ENCODE results near the gene PTPRR.
A peak's percentile ranks its signal among the peaks of the same experiment; 100 is the strongest.

PTPRR gene

DNA sequence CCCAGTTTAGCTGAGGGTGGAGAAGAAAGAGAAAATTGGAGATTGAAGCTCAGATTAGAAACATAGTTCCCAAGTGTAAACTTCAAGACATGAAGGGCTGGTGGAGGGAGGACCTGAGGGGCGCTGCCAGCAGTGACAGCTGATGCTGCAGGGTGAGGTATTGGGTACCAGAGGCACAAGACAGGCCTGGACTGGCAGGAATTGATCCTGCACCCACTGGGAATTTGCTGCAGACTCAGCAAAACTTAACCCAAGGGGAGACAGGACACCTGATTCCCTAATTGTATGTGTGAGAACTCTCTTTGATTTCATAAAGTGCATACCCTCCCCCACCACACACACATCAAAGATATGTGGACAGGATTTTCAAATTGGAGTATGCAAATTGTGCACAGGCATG, 11.6 kb downstream of the PTPRR start:
- no peak for DNase-seq

DNA sequence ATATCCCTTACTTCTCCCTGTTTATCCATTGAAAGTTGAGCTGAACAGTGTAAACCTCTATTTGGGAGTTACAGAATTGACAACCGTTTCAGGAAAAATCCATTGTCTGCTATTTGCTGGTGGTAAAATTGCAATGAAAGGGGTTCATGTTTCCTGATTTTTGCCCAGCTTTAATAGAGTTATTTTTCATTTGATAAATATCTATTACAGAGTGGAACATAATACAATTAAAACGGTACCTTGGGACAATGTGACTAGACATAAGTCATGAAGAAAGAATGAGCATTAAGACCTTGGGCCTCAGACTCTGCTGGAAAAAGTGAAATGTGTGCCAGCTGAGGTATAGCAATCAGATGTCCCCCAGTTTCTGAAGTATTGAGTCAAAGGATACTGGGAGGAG, 13.1 kb downstream of the PTPRR start:
- DNase-seq = no peak

DNA sequence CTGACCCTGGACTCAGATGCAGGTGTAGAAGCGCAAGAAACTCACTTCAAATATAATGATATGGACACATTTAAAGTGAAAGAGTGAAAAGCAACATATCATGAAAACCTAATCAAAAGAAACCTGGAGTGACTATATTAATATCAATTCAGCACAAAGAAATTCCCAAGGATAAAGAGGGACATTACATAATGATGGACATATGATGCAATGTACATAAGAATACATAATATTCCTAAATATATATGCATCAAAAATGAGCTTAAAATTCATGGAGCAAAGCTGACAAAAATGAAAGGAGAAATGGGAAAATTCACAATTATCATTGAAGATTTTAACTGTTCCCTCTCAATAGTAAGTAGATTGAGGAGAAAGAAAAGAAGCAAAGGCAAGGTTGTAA, 24.6 kb downstream of the PTPRR start:
- no peak for DNase-seq

DNA sequence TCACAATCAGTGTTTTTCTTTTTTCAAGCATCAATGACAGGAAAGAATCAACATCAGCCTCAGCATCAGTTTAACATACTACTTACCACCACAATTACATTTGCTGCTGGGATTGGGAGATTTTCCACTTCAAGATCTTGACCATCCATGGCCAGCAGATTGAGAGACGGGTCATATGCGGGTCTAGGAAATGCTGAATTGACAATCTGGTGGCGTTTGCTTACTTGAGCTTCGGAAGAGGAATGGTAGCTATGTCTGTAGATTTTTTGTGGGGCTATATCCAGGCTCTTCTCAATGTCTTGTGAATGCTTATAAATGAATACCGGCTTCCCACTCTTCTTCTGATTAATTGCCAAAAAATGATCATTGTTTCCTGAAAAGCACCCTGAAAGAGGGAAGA, 27.9 kb downstream of the PTPRR start:
- no peak for DNase-seq

DNA sequence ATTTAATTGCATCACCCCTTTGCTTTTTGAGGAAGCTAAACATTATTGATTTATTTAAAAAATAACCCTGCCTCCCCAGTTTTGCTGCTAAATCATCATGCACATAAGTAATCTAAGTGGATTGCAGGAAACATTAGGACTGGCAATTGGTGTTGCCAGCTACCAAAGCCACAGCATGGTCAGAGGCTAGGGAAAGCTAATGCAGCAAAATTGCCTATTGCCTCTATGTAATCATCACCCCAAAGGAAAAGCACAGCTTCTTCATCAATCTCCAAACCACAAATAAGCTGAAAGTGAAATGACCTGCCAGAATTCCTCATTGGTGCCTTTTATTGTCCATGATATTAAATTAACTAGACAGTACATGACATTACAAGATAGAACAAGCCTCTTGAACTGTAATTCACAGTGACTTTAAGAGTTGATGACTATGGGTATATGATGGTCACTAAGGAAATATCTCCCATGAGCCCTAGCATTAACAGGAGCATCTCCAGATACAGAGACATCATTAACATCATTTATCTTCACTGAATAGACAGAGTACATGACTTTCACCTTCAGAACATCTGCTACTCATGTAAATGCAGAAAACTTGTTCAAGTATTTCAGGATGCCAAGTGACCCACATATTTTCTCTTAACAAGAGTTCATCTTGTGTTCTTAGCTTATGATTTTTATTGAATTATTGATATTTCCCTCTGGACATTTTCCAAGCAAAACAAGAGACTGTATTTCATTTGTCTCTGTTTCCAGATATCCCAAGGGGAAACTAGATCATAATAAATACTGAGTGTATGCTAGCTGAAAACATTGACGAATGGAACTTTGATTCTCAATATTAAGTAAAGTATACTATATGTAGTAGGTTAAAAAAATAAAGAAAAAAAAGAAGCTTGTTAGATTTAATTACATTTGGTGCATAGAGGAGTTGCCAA, 29.4 kb downstream of the PTPRR start:
- no peak for DNase-seq

DNA sequence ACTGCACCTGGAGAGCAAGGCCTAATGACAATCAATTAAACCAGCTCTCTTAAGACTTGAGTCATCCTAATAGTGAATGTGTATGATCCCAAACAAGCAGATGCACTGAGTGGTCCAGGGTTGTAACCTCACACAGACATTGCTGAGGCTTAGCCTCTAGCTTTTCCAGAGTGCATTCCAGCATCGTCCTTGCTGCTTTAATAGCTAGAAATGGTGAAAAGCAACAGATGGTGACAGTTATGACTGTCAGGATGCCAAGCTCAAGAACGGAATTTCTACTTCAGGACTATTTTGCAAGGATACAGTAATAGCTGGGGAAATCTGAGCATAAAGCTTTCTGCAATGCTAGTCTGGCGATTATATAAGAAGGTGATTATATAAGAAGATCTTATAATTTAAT, 34.6 kb downstream of the PTPRR start:
- no peak for DNase-seq

DNA sequence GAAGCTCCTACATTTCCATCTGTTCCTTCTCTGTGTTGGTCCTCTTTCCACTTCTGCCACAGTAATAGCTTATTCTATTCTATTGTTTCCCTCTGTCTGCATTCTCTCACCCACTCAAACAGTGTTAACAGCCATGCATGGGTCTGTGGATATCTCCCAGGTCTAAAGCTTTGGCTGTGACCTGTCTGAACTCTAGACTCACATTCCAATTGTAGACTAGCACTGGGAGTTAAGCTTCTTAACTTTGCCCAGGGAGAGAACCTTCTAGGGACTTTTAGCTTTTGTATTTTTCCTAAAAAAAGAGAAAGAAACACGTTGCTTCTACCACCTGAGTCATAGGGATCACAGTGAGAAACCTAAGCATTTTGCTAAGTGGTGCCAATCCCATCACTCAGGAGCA, 36.7 kb downstream of the PTPRR start:
- no peak for DNase-seq

DNA sequence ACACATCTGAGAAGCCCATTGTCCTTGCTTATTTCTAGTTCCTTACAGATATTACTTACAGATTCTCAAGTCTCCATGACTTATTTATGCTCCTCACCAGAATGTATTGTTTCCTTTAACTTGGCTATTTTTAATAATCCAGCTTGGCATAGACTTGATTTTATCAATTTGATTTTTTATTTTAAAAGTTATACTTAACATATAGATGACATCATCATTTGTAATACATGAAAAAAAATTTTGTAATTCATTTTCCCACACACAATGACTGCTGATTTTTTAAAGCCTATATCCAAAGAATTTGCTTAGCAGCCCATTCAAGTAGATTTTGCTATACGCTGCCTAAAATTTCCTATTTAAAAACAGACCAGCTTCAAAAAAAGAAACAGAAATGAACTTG, 39.8 kb downstream of the PTPRR start:
- no peak for DNase-seq

DNA sequence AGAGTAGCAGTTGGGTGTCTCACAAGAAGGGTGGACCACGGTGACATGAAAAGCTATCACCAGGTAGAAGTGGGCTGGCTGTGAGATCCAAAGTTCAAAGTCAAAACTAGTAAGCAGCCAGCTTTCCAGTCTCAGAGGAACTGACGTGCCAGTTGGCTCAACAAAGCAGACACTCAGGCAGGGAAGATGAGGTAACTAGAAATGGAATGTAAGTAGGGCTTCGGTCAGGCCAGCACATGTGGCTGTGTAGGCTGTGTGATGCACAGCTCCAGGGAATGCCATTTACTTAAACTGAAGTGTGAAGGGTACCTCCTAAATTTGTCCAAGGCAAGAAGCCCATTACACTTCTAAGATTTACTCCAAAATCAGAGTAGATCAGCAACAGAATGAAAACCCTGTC, 43.6 kb downstream of the PTPRR start:
- DNase-seq = peak; percentile 52

DNA sequence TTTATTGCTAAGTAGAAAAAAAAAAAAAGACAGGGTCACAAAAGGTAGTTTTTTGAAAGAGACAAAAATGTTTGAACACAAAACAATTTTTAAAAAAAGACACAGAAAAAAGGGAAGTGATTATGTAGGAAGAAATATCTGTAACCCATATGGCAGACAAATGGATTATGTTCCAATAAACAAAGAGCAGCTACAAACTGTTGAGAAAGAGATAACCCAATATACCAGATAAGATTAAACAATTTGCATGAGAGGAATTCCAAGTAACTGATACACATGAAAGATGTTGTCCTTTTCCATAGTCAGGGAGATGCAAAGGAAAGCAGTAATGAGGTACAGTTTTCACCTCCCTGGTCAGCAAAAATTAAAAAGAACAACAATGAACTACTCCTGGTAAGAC, 44.9 kb downstream of the PTPRR start:
- DNase-seq = no peak

DNA sequence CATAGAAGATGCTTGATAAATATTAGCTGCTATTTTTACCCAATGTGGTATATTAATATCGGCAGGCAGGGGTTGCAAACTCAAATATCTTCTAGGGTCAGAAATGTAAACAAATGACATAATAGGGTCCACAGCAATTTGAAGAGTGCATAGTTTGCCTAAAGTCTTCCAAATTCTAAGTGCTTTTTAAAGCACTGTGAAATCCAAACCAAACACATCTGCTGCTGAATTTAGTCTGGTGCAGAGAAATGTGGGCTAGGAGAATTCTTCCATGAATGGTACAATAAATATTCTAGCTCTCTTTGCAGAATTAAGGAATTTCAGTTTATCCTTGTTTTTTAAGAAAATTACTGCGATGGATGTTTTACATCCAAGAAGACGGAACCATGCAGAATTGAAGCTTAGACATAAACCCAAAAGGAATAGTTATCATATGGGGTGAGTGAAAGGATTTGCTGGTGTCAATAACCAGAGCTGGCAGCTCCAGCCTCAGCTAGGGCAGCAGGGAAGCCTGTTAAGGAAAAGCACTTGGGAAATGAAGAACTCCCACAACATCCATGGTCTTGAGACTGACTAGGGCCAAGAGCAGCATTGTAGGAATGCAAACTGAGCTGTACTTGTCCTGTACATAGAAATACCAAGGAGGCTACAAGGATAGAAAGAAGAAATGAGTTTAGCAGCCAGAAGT, 65.5 kb downstream of the PTPRR start:
- DNase-seq = no peak

DNA sequence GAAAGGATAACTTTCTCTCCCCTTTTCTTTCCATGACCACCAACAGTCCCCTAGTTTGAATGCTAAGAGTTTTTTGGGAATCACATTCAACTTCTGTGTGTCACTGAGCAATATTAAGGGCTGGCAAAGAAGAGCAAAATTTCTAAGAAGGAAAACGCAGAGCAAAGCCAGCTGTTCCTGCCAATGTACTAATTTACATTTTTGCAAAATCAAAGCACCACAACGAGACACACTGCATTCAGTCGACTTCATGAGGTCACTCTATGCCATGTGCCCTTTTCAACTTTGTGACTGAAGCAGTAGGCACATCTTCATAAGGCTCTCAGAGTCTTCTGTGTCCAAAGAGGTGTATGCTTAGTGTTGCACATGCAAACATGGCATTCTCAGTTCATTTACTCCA, 66.4 kb downstream of the PTPRR start:
- DNase-seq = peak; percentile 3

DNA sequence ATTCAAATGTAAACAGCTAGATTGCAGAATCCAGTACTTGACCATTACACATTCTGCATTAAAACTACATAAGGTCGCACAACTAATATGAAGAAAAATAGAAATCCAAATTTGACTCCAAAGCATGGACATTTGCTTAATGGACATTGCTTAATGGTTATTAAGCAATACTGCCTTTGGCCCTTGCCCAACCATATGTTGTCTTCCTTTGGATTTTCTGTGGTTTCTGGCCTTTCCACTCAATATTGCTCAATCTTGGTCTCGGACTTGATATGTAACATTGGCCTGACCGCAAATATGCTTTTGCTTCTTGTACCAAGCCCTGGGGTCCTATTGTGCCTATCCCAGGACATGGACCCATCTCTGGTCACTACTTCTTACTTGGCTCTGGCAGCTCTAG, 67.2 kb downstream of the PTPRR start:
- peak; percentile 89 for DNase-seq

DNA sequence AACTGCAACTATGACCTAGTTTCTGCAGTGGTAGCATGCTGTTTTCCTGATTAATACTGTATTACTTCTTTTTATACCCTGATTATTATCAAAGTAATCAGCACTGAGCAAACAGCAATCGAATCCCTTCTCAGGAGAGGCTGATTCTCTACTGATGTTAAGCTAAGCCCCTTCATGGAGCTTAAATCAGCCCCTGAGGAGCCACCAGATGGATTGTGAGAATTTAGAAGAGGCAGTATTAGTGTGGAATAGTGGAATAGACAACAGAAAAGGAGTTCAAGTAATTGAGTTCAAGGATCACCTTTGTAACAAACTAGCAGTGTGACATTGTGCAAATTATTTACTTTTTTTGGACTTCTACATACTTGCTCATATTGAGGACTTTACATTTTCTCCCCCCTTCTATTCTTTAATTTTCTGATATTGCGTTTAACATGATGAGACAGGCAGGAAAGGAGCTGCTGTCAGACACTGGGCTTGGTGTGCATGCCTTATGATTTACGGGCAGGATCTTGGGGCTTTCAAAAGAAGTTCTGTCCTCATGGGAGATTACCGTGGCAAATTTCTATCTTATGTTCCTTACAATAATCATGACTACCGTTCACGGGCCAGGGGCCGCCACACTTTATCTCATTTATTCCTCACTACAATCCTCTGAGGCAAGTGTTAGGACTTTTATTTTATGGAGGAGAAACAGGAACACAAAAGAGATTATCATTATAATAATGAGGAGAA, 68.0 kb downstream of the PTPRR start:
- no peak for DNase-seq

DNA sequence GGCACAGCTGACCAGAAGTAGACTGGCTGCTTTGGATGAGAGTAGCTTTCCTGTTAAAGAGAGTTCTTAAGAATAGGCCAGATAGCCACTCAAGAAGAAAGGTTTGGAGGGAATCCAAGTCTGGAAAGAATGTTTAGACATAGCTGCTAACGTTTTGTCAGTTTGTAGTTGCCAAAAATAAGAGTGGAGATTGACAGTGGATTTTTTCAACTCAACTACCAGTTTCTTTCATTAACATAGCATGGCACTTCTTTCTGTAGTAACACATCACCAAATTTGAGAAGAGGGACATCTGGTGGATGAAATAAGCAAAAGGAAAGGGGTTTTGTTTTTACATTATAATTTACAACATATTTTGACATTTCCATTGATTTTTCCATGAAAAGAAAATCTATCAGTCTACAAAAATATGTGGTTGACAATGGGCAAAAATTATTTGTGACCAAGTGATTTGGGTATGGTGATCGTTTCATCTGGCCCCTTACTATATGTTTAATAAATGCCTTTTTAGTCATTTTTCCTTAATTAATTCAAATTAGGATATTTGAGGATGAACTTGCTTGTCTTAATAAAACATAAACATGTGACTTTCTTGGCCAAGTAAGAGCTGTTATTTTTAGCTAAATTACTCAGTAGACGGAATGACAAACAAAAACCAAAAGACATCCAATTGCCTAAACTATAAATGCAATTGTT, 71.1 kb downstream of the PTPRR start:
- peak; percentile 32 for DNase-seq

DNA sequence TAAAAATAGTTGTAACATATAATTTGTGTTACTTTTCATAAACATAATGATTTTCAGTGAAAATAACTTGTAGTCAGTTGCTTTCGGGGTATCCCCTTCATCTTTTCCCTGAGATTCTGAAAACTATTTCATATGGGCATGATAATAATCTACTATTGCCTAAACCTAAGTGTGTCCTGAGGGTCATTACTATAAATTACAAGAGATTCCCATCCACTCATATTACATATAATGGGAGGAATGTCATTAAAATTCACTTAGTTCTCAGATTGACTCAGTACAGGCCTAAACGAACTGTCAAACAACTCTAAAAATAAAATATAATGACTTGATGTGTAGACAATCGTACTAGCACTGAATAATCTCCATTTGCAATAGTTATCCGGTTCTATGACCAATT, 72.7 kb downstream of the PTPRR start:
- DNase-seq = no peak

DNA sequence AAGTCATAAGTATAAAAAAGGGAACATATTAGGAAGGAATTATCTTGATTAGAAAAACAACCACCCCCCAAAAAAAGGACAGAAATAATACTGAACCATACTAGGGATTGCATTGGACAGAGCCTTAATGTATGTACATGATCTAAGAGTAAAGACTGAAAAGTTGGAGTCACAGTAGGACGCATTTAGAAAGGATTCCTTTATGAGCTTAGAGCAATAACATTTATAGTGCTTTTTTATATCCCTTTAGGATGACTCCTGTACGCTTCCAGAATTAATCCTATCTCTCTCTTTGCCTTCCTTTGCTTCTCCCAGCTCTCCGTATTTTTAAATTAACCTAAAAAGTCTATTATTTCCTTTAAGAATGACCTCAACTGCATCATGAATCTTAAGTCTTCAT, 75.3 kb downstream of the PTPRR start:
- DNase-seq = no peak

DNA sequence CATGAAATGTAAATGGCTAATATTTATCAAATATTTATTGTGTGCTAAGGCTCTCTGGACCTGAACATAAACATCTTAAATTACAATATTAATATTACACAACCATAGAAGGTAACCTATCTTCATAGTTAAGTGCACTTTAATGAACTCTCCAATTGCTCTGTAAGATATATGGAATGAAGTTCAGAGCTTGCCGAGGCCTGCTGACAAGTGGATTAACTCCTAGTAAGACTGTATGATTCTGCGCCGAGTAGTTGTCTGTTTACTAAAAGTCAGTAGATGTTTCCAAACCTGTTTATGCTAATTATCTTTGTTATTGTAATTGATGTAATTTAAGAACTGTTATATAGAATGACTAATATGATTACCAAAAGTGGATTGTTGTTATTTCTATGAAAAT, 77.2 kb downstream of the PTPRR start:
- no peak for DNase-seq

DNA sequence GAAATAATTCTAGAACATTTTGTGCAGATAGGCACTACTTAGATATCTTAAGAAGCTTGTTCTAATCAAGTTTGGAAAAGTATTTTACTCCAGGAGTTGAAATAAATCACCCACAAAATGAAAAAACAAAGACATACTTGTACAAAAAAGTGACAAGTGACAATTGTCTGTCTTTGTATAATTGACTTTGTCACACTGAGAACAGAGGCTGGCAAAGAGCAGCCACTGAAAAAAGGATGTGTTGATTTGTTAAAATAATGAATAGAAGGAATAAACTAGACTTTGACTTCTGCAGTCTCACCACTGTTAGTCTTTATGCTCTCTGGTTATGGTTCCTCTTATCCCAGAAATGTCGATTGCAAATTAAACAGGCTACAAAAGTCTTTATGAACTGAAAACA, 77.6 kb downstream of the PTPRR start:
- DNase-seq = no peak

DNA sequence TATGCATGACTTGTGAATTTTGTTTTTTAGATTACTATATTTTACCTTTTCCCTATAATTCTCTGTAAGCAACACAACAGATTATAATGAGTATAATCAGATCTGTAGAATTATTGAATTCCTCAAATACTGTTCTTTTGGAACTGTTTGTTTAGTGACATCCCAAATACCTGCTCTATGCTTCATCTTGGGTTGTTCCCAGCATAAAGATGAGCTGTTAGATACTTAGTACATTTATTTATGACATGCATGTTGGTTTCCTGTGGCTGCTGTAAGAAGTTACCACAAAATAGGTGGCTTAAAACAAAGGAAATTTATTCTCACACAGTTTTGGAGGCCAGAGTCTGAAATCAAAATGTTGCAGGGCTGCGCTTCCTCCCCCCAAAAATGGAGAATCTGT, 78.4 kb downstream of the PTPRR start:
- DNase-seq = peak; percentile 34

DNA sequence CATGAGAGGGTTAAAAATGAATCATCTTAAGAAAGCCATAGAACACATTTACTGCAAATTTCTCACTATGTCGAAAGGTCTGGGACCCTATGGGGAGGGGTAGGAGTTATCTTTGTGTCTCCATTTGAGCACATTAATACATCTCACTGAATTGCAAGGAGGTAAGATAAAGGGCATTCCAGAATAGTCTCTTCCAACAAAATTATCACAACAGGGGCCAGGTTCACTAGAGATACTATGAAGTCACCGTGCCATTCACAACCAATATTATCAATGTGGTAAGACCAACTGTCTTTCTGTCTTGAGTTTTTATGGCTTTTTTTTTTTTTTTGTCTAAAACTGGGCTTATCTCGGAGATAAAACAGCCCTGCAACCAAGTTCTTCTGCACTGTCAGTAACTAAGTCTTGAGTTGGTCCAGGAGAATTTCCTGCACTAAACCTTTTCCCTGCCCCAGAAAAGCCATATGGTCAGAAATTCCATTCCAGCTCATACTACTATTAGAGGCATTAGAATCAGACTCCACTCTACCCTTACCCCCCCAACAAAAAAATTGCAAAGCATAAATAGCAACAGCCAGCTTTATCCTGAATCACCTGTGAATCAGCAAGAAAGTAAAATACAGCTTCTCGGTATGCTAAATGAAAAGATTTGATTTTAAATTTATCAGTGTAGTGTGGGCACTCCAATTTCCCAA, 79.7 kb downstream of the PTPRR start:
- DNase-seq = peak; percentile 40

DNA sequence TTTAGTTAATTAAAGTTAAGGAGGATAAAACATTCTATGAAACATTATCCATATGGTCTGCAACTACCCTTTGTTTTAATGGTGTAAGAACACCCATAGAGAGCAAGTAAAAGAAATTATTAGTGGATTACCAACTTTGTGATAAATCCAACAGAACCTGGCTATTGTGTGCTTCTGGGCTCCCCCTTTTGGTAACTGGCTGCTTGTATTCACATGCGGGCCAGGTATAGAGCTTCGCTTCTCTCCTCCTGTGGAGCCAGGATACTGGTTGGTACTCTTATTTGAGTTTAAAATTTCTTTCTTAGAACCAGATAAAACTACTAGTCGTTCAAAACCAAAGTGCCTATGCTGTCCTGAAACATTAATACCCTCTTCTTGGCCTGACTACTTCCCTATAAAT, 81.0 kb downstream of the PTPRR start:
- DNase-seq = no peak

DNA sequence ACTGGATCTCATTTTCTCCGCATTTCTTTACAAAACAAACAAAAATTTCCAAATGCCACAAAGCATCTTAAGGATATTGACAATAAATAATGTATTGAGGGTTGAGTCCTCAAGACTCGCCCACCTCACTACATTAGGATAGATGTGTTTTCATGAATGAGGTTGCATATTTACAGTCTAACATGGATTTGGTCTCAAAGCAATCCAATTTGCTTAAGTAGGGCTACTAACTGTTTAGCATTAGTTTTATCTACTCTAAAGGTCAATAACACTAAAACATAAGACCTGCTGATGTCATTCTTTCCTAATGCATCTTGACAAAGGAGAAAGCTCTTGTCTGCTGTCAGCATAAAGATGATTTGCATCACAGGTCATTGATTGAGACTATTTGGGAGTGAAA, 82.4 kb downstream of the PTPRR start:
- DNase-seq = no peak

Data from HCEC 1CT (cell line).